ENCODE data around the gene ADAT1. TPM values are rescaled to one million over a fixed set of nuclear protein-coding genes. Genes with fewer than 3 reads are reported as not detected.

ADAT1 gene
- total RNA-seq, 2 donors from 2014 or later, result 50.1 to 54.9 TPM

- peak overlapping the region; percentile 44 for H3K9ac ChIP-seq (ENCODE audit: extremely low read depth, low read length, poor library complexity, severe bottlenecking)
- Mint-ChIP-seq H3K4me3 (peak overlapping the region; percentile 86), H3K36me3 (ENCODE audit: low read depth) (peaks cover 25% of the 10 kb centered on the region), H3K9me3 (no peaks in the 10 kb centered on the region), H3K27me3 (ENCODE audit: insufficient read depth) (no peaks in the 10 kb centered on the region), H3K27ac (peak overlapping the region; percentile 96), H3K4me1 (peaks cover 15% of the 10 kb centered on the region)
- H3K27me3 ChIP-seq (ENCODE audit: control insufficient read depth, insufficient read depth, low read length, poor library complexity, severe bottlenecking), result no peaks in the 10 kb centered on the region
- no peak overlapping the region for H3K27ac ChIP-seq (ENCODE audit: low read depth, low read length)
- no peak for TF ChIP-seq CTCF (conservative IDR thresholded peaks at IDR 0.05)
- peak overlapping the region; percentile 98 for H3K4me3 ChIP-seq (ENCODE audit: low read length)
- peaks cover 31% of the 10 kb centered on the region for H3K36me3 ChIP-seq (ENCODE audit: control insufficient read depth, insufficient read depth, low read length)
- 24 to 25% methylated on average over 15 of the region's 15 CpGs for WGBS, 2 experiments (ENCODE audit: insufficient coverage in 1 of 2, insufficient read length in 1 of 2)
- peaks cover 4% of the 10 kb centered on the region for H3K4me1 ChIP-seq (ENCODE audit: control insufficient read depth, insufficient read depth, low read length)
- no peaks in the 10 kb centered on the region for H3K9me3 ChIP-seq (ENCODE audit: control insufficient read depth, low read length)
- DNase-seq, result no peak
These were observed 57.4 kb downstream of the ADAT1 start for GRCh38 chr16:75565640-75566039.

GRCh38 chr16:75559564-75560372 lies 63.3 kb downstream of the ADAT1 start:
- TF ChIP-seq CTCF (conservative IDR thresholded peaks at IDR 0.05), result no peak
- WGBS, 2 experiments (ENCODE audit: insufficient coverage in 1 of 2, insufficient read length in 1 of 2), result 77 to 81% methylated on average over 7 to 10 of the region's 10 CpGs
- H3K9ac ChIP-seq (ENCODE audit: extremely low read depth, low read length, poor library complexity, severe bottlenecking), result no peak overlapping the region
- H3K27ac Mint-ChIP-seq, result no peak overlapping the region
- no peaks in the 10 kb centered on the region for H3K36me3 Mint-ChIP-seq (ENCODE audit: low read depth)
- H3K27ac ChIP-seq (ENCODE audit: low read depth, low read length), result peak overlapping the region; percentile 78
- no peaks in the 10 kb centered on the region for H3K27me3 Mint-ChIP-seq (ENCODE audit: insufficient read depth)
- peaks cover 8% of the 10 kb centered on the region for H3K4me1 Mint-ChIP-seq
- no peaks in the 10 kb centered on the region for H3K36me3 ChIP-seq (ENCODE audit: control insufficient read depth, insufficient read depth, low read length)
- no peak overlapping the region for H3K4me3 Mint-ChIP-seq
- no peaks in the 10 kb centered on the region for H3K27me3 ChIP-seq (ENCODE audit: control insufficient read depth, insufficient read depth, low read length, poor library complexity, severe bottlenecking)
- H3K4me1 ChIP-seq (ENCODE audit: control insufficient read depth, insufficient read depth, low read length), result no peaks in the 10 kb centered on the region
- no peak overlapping the region for H3K4me3 ChIP-seq (ENCODE audit: low read length)
- DNase-seq, result peak; percentile 59
- no peaks in the 10 kb centered on the region for H3K9me3 Mint-ChIP-seq
- H3K9me3 ChIP-seq (ENCODE audit: control insufficient read depth, low read length), result no peaks in the 10 kb centered on the region

- no peaks in the 10 kb centered on the region for H3K4me1 ChIP-seq (ENCODE audit: control insufficient read depth, insufficient read depth, low read length)
- H3K9me3 ChIP-seq (ENCODE audit: control insufficient read depth, low read length), result no peaks in the 10 kb centered on the region
- no peak for DNase-seq
- Mint-ChIP-seq H3K27me3 (ENCODE audit: insufficient read depth) (no peaks in the 10 kb centered on the region), H3K27ac (no peak overlapping the region), H3K9me3 (no peaks in the 10 kb centered on the region), H3K36me3 (ENCODE audit: low read depth) (no peaks in the 10 kb centered on the region), H3K4me1 (peaks cover 8% of the 10 kb centered on the region), H3K4me3 (no peak overlapping the region)
- H3K27ac ChIP-seq (ENCODE audit: low read depth, low read length), result no peak overlapping the region
- 92 to 94% methylated on average over 2 of the region's 2 CpGs for WGBS, 2 experiments (ENCODE audit: insufficient coverage in 1 of 2, insufficient read length in 1 of 2)
- TF ChIP-seq CTCF (conservative IDR thresholded peaks at IDR 0.05), result no peak
- H3K4me3 ChIP-seq (ENCODE audit: low read length), result no peak overlapping the region
- H3K27me3 ChIP-seq (ENCODE audit: control insufficient read depth, insufficient read depth, low read length, poor library complexity, severe bottlenecking), result no peaks in the 10 kb centered on the region
- no peaks in the 10 kb centered on the region for H3K36me3 ChIP-seq (ENCODE audit: control insufficient read depth, insufficient read depth, low read length)
- H3K9ac ChIP-seq (ENCODE audit: extremely low read depth, low read length, poor library complexity, severe bottlenecking), result no peak overlapping the region
These were observed 64.2 kb downstream of the ADAT1 start for GRCh38 chr16:75558846-75559401.

Measured in endodermal cell (in vitro differentiated cells).